ENCODE data around the gene MSMO1.

DNA sequence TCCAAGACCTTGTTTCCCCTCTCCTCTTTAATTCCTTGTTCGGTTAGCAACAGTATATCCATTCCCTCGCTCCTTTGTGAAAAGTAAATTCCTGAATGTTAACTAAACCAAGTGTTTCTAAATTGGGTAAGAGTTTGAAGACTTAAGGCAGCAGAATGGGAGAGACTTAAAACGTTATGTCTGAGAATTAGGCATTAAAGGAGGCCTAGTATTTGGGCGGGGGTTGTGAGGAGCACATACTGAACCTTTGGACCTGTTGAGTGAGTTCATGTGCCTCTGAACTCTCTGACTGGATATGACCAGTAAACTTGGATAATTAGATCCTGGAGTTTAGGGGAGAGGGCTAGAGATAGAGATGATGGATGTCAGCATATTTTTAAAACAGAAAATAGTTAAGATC lies 1.2 kb downstream of the MSMO1 start:
- TF ChIP-seq, protein P1, sequence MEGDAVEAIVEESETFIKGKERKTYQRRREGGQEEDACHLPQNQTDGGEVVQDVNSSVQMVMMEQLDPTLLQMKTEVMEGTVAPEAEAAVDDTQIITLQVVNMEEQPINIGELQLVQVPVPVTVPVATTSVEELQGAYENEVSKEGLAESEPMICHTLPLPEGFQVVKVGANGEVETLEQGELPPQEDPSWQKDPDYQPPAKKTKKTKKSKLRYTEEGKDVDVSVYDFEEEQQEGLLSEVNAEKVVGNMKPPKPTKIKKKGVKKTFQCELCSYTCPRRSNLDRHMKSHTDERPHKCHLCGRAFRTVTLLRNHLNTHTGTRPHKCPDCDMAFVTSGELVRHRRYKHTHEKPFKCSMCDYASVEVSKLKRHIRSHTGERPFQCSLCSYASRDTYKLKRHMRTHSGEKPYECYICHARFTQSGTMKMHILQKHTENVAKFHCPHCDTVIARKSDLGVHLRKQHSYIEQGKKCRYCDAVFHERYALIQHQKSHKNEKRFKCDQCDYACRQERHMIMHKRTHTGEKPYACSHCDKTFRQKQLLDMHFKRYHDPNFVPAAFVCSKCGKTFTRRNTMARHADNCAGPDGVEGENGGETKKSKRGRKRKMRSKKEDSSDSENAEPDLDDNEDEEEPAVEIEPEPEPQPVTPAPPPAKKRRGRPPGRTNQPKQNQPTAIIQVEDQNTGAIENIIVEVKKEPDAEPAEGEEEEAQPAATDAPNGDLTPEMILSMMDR (IDR thresholded peaks at IDR 0.05; ENCODE audit: borderline replicate concordance, extremely low read depth, low read length, poor library complexity, severe bottlenecking): no peak
- no peak for TF ChIP-seq EZH2 (IDR thresholded peaks at IDR 0.05; ENCODE audit: borderline replicate concordance, low read depth, low read length, severe bottlenecking)

Data from DND-41 (cell line).